ENCODE measurements around the gene DSP. TPM values are rescaled to one million over a fixed set of nuclear protein-coding genes. Genes with fewer than 3 reads are reported as not detected.

Gene DSP
- total RNA-seq, 1 experiment from 2014 or later = 109 TPM

- ChIA-PET POLR2A (ENCODE audit: unreplicated experiment) (no interaction called here), CTCF (no interaction called here)
- peaks cover 5% of the 10 kb centered on the region; the same call in 1 of the 2 replicates for H3K36me3 ChIP-seq (ENCODE audit: low read depth)
- H2AFZ ChIP-seq = no peak overlapping the region
- TF ChIP-seq EZH2 (IDR thresholded peaks at IDR 0.05; ENCODE audit: low read depth) = no peak
- no peak for TF ChIP-seq CTCF (conservative IDR thresholded peaks at IDR 0.05)
- H3K79me2 ChIP-seq (ENCODE audit: low read depth) = no peaks in the 10 kb centered on the region
- H3K4me1 ChIP-seq (replicated peaks; ENCODE audit: insufficient read depth) = no peaks in the 10 kb centered on the region
- no peak overlapping the region for H3K4me3 ChIP-seq
- no peak for DNase-seq
- TSS peak; percentile 39 for BruUV-seq (replicated peaks)
- H3F3A ChIP-seq (ENCODE audit: insufficient read depth, low read depth) = no peaks in the 10 kb centered on the region
- H3K4me2 ChIP-seq = no peak overlapping the region
- intact Hi-C loops (cut with micrococcal nuclease; ENCODE audit: unreplicated experiment) = no loop called here
- H3K9me2 ChIP-seq (ENCODE audit: insufficient read depth) = no peaks in the 10 kb centered on the region
- H4K20me1 ChIP-seq (ENCODE audit: insufficient read depth) = no peaks in the 10 kb centered on the region
- H3K27me3 ChIP-seq (ENCODE audit: insufficient read depth, low read depth) = no peaks in the 10 kb centered on the region
- no peaks in the 10 kb centered on the region for H3K9me3 ChIP-seq (ENCODE audit: insufficient read depth, low read depth)
- H3K27ac ChIP-seq = no peak overlapping the region
Observed at GRCh38 chr6:7580537-7580926, 39.1 kb downstream of the DSP start.

DNA sequence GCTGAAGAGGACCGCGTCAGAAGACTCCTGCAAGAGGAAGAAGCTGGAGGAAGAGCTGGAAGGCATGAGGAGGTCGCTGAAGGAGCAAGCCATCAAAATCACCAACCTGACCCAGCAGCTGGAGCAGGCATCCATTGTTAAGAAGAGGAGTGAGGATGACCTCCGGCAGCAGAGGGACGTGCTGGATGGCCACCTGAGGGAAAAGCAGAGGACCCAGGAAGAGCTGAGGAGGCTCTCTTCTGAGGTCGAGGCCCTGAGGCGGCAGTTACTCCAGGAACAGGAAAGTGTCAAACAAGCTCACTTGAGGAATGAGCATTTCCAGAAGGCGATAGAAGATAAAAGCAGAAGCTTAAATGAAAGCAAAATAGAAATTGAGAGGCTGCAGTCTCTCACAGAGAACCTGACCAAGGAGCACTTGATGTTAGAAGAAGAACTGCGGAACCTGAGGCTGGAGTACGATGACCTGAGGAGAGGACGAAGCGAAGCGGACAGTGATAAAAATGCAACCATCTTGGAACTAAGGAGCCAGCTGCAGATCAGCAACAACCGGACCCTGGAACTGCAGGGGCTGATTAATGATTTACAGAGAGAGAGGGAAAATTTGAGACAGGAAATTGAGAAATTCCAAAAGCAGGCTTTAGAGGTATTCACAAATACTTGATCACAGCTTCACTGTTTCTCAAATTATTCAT lies 39.6 kb downstream of the DSP start:
- Histone ChIP-seq H3K36me3 (ENCODE audit: low read depth) (peaks cover 5% of the 10 kb centered on the region; the same call in 1 of the 2 replicates), H3K27me3 (ENCODE audit: insufficient read depth, low read depth) (no peaks in the 10 kb centered on the region), H3K27ac (no peak overlapping the region), H2AFZ (no peak overlapping the region), H3F3A (ENCODE audit: insufficient read depth, low read depth) (no peaks in the 10 kb centered on the region), H3K4me2 (no peak overlapping the region), H3K4me3 (no peak overlapping the region), H3K79me2 (ENCODE audit: low read depth) (no peaks in the 10 kb centered on the region), H3K9me2 (ENCODE audit: insufficient read depth) (no peaks in the 10 kb centered on the region), H3K4me1 (replicated peaks; ENCODE audit: insufficient read depth) (no peaks in the 10 kb centered on the region), H3K9me3 (ENCODE audit: insufficient read depth, low read depth) (no peaks in the 10 kb centered on the region), H4K20me1 (ENCODE audit: insufficient read depth) (no peaks in the 10 kb centered on the region)
- DNase-seq = no peak
- ChIA-PET POLR2A (ENCODE audit: unreplicated experiment) (no interaction called here), CTCF (interaction anchor here (0.6 kb wide), 1 partner anchor 649 kb away, joined by 3 read pairs; no protein-coding TSS in a partner anchor)
- TF ChIP-seq EZH2 (IDR thresholded peaks at IDR 0.05; ENCODE audit: low read depth) (no peak), CTCF (conservative IDR thresholded peaks at IDR 0.05) (no peak)
- no TSS peak for BruUV-seq (replicated peaks)
- intact Hi-C loops (cut with micrococcal nuclease; ENCODE audit: unreplicated experiment) = no loop called here

DNA sequence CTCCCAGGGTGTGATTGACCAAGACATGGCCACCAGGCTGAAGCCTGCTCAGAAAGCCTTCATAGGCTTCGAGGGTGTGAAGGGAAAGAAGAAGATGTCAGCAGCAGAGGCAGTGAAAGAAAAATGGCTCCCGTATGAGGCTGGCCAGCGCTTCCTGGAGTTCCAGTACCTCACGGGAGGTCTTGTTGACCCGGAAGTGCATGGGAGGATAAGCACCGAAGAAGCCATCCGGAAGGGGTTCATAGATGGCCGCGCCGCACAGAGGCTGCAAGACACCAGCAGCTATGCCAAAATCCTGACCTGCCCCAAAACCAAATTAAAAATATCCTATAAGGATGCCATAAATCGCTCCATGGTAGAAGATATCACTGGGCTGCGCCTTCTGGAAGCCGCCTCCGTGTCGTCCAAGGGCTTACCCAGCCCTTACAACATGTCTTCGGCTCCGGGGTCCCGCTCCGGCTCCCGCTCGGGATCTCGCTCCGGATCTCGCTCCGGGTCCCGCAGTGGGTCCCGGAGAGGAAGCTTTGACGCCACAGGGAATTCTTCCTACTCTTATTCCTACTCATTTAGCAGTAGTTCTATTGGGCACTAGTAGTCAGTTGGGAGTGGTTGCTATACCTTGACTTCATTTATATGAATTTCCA lies 43.9 kb downstream of the DSP start:
- Histone ChIP-seq H3K4me3 (no peak overlapping the region), H3K4me2 (no peak overlapping the region), H3K4me1 (replicated peaks; ENCODE audit: insufficient read depth) (peaks cover 6% of the 10 kb centered on the region; the same call in 1 of the 2 replicates), H3K27me3 (ENCODE audit: insufficient read depth, low read depth) (no peaks in the 10 kb centered on the region), H3K79me2 (ENCODE audit: low read depth) (peaks cover 4% of the 10 kb centered on the region), H3K9me3 (ENCODE audit: insufficient read depth, low read depth) (no peaks in the 10 kb centered on the region), H3K9me2 (ENCODE audit: insufficient read depth) (no peaks in the 10 kb centered on the region), H2AFZ (no peak overlapping the region), H4K20me1 (ENCODE audit: insufficient read depth) (no peaks in the 10 kb centered on the region), H3K36me3 (ENCODE audit: low read depth) (no peaks in the 10 kb centered on the region), H3F3A (ENCODE audit: insufficient read depth, low read depth) (no peaks in the 10 kb centered on the region; the same call in 1 of the 2 replicates), H3K27ac (no peak overlapping the region)
- CTCF ChIA-PET = no interaction called here
- POLR2A ChIA-PET (ENCODE audit: unreplicated experiment) = no interaction called here
- TF ChIP-seq EZH2 (IDR thresholded peaks at IDR 0.05; ENCODE audit: low read depth) = no peak
- TF ChIP-seq CTCF (conservative IDR thresholded peaks at IDR 0.05) = no peak
- DNase-seq = no peak
- no TSS peak for BruUV-seq (replicated peaks)
- intact Hi-C loops (cut with micrococcal nuclease; ENCODE audit: unreplicated experiment) = no loop called here
